HG03108 (cell line): ENCODE results near the gene ELF2.
"Not testable (repeated sequence)": the region's sequence is repeated elsewhere in the genome, so short reads cannot be mapped to it uniquely, and the experiment has no call there.

Source experiments
- ATAC-seq: cut with Tn5 transposase; IDR thresholded peaks from one replicate; pipeline ENCODE4 v1.9.1; 2021; ENCODE audit warnings: moderate library complexity; ENCODE audit not compliant: unreplicated experiment

The ELF2 gene

GRCh38 chr4:139024686-139025085 is 152.3 kb downstream of the ELF2 start:
- ATAC-seq = no peak

DNA sequence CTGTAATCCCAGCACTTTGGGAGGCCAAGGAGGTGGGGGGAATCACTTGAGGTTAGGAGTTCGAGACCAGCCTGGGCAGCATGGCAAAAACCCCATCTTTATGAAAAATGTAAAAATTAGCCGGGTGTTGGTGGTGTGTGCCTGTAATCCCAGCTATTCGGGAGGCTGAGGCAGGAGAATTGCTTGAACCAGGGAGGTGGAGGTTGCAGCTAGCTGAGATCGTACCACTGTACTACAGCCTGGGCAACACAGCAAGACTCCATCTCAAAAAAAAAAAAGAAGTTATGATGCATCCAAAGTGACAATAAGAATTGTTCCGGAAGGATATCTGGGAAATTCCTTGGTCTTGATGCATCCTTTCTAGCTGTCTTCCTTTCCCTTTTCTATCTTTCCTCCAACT is 154.2 kb downstream of the ELF2 start:
- no peak for ATAC-seq

- not testable (repeated sequence) for ATAC-seq
Observed at GRCh38 chr4:139021071-139021470, 155.9 kb downstream of the ELF2 start.

DNA sequence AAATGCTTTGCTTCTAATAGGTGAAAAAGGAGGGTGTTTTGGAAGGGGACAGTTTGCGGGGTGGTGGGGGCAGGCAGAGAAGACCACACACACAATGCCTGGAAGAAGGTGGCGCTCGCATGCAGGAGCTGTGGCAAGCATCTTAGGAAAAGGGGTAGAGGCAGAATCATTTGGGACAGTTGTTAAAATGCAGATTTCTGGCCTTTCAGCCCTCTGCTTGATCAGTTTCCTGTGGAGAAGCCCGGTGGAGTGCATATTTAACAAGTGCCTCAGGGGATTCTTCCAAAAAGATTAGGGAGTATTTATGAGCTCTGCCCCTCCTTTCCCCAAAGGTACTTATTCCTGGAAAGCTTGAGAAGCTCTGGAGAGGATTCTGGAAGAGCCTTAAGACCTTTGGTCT is 156.6 kb downstream of the ELF2 start:
- no peak for ATAC-seq

DNA sequence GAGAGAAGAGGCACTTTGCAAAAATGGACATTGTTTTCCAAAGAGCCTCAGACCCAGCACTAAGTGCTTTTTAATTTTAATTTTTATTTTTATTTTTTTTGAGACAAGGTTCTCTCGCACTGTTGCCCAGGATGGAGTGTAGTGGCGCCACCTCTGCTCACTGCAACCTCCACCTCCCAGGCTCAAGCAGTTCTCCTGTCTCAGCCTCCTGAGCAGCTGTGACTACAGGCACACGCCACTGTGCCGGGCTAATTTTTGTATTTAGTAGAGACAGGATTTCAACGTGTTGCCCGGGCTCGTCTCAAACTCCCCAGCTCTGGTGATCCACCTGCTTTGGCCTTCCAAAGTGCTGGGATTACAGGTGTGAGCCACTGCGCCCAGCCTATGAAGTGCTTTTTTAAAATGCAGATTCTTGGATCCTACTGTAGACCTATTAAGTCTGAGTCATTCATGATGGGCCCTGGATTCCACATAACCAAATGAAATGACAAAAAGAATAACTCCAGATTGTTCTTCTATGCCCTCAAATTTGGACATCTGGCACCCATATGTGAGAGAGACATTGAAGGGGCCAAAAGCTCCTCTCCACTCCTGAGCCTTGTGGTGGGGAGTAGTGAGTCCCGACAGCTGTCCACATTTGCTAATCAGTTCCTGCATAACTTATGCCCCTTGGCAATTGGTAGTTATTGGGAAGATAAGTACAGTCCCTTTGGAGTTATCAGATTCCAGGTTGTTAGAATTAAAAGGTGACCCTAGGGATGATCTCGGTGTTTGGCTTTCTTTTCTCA is 157.9 kb downstream of the ELF2 start:
- no peak for ATAC-seq

DNA sequence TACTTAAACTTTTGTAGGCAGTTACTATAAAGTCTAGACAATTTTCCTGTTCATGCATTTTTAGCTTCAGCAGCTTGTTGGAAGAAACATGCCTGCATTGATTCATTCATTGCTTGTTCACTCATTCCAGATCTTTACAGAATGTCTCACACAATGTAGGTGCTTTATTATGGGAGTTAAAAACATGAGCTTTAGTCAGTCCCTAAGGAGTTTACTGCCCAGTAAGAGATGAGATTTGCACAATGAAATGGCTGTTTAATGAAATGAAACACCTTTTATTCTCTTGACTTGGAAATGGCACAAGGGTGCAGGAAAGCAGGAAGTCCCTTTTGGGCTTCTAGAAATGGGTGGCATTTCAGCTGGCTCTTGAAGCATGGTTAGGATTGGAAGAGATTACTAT is 158.5 kb downstream of the ELF2 start:
- no peak for ATAC-seq

DNA sequence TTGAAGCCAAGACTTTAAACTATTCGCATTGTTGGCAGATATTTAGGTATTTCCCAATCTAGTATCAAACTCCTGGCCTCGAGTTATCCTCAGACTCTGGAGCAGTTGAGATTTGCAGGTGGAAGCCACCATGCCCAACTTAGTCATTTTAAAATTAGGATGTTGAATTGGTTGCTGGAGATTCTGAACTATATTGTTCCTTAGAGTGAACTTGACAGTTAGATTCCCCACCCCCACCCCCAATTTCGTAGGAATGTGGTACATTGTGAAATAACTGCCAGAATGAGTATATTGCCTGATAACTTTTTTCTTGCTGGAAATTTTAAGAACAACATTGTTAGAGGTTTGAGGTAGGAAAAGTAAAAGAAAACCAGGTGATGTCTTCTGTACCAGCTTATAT is 159.2 kb downstream of the ELF2 start:
- no peak for ATAC-seq

GRCh38 chr4:139015948-139016471 is 161.0 kb downstream of the ELF2 start:
- peak; percentile 33 for ATAC-seq

DNA sequence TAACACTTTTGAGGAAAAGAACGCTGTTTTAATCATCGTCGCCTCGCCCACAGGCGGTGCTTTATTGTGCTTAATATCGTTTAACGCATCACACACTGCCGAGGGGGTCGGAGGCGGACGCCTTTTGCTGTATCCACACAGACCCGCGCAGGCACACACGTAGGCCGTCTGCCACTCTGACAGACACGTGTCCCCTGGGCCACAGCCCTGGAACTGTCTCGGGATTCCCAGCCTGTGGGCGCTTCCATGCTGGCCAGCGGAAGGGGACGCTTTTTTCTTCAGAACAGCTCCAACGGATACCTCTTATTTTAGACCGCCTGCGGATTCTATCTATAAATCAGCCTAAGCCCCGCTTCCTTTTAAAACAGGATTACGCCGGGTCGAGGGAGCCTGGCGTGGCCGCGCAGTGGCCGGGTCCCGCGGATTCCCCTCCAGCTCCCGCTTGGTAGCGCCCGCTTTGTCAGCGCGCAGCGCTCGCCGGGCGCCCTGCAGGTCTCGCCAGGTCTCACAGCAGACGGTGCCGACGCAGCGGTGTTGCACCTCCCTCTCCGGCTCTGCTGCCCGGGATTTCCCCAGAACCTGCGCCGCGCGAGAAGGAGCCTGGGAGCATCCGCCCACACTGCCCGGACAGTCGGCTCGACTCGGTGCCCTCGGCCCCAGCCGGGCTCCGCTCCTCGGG is 161.6 kb downstream of the ELF2 start, which contains the start of gene NOCT:
Gene NOCT, plus strand, starts transcription at position 513 of the 679 bp plus-strand sequence. CDS start 201 bp downstream, outside the sequence.
- peak; percentile 93 for ATAC-seq

DNA sequence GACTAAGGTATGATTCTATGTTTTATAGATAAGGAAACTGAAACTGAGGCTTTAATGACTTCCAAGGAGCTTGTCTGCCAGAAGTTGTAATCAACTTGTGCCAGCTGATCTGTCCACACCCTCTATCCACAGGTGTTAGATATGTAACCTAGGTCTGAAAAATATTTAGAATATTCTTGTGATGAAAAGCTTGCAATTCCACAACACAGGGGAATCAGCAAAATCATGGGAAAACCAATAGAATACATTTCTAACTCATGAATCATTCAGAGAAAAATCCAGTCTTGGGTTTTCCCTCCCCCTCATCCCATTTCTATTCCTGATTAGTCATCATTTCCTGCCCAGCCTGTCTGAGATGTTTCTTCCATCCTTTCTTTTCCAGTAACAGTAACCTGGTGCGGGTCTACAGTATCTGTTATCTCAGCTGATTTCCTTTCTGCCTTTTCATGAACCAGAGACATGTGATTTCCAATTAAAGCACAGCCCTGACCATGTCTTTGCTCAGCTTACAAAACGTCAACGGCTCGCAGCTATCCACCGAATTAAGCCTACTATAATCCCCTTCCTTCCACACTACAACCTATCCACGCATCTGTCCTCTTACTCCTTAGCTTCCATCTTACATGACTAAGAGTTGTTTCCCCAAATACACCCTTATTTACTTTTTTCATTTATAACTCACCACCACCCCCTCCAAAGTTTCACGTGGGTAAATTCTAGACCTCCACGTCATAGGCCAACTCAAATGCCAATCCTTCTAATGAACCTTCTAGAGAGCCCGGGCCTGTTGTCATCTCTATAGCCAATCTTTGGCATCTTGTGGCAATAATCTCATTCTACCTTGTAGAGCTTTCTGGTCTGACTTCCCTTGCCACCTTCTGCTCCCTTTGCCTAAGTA is 162.4 kb downstream of the ELF2 start:
- no peak for ATAC-seq

GRCh38 chr4:139011225-139011950 is 165.6 kb downstream of the ELF2 start:
- no peak for ATAC-seq

GRCh38 chr4:139009702-139010101 is 167.3 kb downstream of the ELF2 start:
- no peak for ATAC-seq

DNA sequence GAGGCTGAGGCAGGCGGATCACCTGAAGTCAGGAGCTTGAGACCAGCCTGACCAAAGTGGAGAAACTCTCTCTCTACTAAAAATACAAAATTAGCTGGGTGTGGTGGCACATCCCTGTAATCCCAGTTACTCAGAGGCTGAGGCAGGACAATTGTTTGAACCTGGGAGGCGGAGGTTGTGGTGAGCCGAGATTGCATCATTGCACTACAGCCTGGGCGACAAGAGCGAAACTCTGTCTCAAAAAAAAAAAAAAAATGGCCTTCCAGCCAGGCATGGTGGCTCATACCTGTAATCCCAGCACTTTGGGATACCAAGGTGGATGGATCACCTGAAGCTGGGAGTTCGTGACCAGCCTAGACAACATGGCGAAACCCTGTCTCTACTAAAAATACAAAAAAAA is 168.7 kb downstream of the ELF2 start:
- ATAC-seq = not testable (repeated sequence)

DNA sequence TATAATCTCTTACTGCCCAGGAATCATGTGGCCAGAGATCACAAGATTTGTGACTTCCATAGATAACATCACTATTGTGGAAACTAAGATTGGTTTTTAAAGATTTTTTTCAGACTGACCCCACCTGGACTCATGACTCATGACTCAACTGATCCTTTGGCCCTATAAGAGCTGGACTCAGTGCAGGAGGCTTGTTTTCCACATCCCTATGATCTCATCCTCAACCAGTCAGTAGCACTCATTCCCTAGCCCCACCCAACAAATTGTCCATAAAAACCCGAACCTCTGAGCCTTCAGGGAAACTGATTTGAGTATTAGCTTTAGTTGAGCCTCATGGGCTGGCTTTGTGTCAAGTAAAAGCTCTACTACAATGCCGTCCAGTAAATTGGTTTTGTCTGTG is 169.4 kb downstream of the ELF2 start:
- ATAC-seq = no peak
